ENCODE data around the gene CSF2RB. TPM values are rescaled to one million over a fixed set of nuclear protein-coding genes. Genes with fewer than 3 reads are reported as not detected.
A peak's percentile ranks its signal among the peaks of the same experiment; 100 is the strongest.

Gene CSF2RB
- total and polyA plus RNA-seq, 11 donors = 0.69 to 39.4 (median 2.3) TPM

DNA sequence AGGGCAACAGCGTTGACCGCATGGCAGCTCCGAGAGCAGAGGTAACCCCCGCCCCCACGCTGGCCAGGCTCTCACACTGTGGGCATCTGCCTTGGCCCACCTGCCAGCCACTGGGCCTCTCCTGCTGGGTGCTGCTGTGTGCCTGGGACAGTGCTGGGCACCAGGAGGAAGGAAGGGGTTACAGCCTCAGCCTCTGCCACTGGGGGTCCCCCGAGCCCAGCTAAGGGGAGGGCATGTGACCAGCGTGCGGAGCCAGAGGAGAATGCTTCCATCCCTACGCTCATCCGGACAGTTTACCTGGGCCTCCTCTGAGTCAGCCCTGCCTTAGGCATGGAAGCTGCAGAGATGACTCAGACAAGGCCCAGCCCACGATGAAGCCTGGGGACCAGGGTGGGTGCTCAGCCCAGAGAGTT, 41.8 kb upstream of the CSF2RB start:
- ATAC-seq (no peak), DNase-seq (no peak)
- TF ChIP-seq POLR2A (IDR thresholded peaks at IDR 0.05) = no peak
- TF ChIP-seq, protein P1, sequence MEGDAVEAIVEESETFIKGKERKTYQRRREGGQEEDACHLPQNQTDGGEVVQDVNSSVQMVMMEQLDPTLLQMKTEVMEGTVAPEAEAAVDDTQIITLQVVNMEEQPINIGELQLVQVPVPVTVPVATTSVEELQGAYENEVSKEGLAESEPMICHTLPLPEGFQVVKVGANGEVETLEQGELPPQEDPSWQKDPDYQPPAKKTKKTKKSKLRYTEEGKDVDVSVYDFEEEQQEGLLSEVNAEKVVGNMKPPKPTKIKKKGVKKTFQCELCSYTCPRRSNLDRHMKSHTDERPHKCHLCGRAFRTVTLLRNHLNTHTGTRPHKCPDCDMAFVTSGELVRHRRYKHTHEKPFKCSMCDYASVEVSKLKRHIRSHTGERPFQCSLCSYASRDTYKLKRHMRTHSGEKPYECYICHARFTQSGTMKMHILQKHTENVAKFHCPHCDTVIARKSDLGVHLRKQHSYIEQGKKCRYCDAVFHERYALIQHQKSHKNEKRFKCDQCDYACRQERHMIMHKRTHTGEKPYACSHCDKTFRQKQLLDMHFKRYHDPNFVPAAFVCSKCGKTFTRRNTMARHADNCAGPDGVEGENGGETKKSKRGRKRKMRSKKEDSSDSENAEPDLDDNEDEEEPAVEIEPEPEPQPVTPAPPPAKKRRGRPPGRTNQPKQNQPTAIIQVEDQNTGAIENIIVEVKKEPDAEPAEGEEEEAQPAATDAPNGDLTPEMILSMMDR (IDR thresholded peaks at IDR 0.05) = no peak
- Histone ChIP-seq H3K4me3 (no peak overlapping the region), H3K4me1 (peaks cover 0 to 23% (median 11%) of the 10 kb centered on the region in 12 donors), H3K27ac (no peak overlapping the region), H3K27me3 (peaks cover 0 to 36% (median 2%) of the 10 kb centered on the region in 9 donors), H3K36me3 (peaks cover 0 to 63% (median 0%) of the 10 kb centered on the region in 9 donors), H3K9me3 (no peaks in the 10 kb centered on the region)
- WGBS, 4 donors = 59 to 80% (median 67%) methylated on average over 6 to 11 of the region's 11 CpGs
- intact Hi-C loops (cut with DNase I) = loop anchor here in 8 of 10 donors (2.0 to 10.0 kb wide), 5 partner anchors 105 to 173 kb away; no protein-coding TSS in a partner anchor

GRCh38 chr22:36872084-36872483, 41.3 kb upstream of the CSF2RB start:
- no peak overlapping the region for H3K4me3 ChIP-seq
- peaks cover 0 to 25% (median 11%) of the 10 kb centered on the region in 12 donors for H3K4me1 ChIP-seq
- ATAC-seq = no peak
- H3K9me3 ChIP-seq = no peaks in the 10 kb centered on the region
- H3K36me3 ChIP-seq = peaks cover 0 to 66% (median 0%) of the 10 kb centered on the region in 9 donors
- no peak for DNase-seq
- H3K27ac ChIP-seq = no peak overlapping the region
- H3K27me3 ChIP-seq = peaks cover 0 to 36% (median 2%) of the 10 kb centered on the region in 9 donors
- WGBS, 4 donors = 86 to 95% (median 93%) methylated on average over 3 of the region's 3 CpGs
- intact Hi-C loops (cut with DNase I) = loop anchor here in 8 of 10 donors (2.0 to 10.0 kb wide), 5 partner anchors 105 to 173 kb away; no protein-coding TSS in a partner anchor
- TF ChIP-seq, protein P1 (IDR thresholded peaks at IDR 0.05) = no peak
- TF ChIP-seq POLR2A (IDR thresholded peaks at IDR 0.05) = no peak

DNA sequence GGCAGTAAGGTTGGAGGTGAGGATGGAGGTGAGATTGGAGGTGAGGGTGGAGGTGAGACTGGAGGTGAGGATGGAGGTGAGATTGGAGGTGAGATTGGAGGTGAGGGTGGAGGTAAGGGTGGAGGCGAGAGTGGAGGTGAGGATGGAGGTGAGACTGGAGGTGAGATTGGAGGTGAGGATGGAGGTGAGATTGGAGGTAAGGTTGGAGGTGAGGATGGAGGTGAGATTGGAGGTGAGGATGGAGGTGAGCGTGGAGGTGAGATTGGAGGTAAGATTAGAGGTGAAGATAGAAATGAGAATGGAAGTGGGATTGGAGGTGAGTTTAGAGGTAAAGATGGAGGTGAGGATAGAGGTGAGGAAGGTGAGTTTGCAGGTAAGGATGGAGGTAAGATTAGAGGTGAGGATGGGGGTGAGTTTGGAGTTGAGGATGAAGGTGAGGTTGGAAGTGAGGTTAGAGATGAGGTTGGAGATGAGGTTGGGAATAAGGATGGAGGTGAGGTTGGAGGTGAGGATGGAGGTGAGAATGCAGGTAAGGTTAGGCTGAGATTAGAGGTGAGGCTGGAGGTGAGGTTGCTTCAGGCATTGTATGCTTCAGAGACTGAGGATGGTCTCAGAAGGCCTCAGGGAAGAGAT, 40.4 kb upstream of the CSF2RB start:
- TF ChIP-seq, protein P1 (IDR thresholded peaks at IDR 0.05) = no peak
- TF ChIP-seq POLR2A (IDR thresholded peaks at IDR 0.05) = no peak
- Histone ChIP-seq H3K4me1 (peaks cover 0 to 25% (median 11%) of the 10 kb centered on the region in 12 donors), H3K4me3 (no peak overlapping the region), H3K27ac (peak overlapping the region in 2 of 12 donors; percentile 63 to 87), H3K36me3 (peaks cover 0 to 63% (median 0%) of the 10 kb centered on the region in 9 donors), H3K27me3 (peaks cover 0 to 36% (median 2%) of the 10 kb centered on the region in 9 donors), H3K9me3 (no peaks in the 10 kb centered on the region)
- no peak for DNase-seq
- WGBS, 4 donors = 87 to 97% (median 93%) methylated on average over 2 of the region's 2 CpGs
- ATAC-seq = no peak
- intact Hi-C loops (cut with DNase I) = loop anchor here in 8 of 10 donors (1.0 to 10.0 kb wide), 6 partner anchors 104 to 172 kb away; no protein-coding TSS in a partner anchor

DNA sequence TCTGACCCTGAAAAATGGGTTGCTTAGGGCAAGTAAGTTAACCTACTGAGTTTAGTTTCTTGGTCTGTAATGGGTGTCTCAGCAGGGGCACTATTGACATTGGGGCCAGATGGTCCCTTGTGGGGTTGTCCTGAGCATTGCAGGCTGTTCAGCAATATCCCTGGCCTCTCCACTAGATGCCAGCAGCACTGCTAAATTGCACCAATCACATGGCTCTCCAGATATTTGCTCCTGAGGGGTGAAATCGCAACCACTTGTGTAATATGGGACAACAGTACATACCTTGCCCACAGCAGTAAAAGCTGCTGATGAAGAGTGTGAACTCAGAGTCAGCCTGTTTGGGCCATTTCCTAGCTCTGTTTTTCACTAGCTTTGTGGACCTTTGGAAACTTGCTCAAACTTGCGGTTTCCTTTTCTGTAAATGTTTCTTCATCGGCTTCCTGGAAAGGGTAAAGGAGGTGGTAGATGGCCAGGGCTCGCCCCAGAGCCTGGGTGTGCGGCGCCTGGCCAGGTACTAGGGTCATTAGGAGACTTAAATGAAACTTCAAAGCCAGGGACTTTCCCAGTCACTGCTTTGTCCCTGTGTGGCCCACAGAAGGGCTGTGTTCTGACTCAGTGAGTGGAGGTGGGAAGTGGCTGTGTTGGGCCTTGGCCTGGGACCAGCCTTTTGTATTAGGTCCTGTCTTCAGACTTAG, 39.7 kb upstream of the CSF2RB start:
- Histone ChIP-seq H3K27ac (peak overlapping the region in 11 of 12 donors; percentile 3 to 87 (median 50)), H3K9me3 (no peaks in the 10 kb centered on the region), H3K27me3 (peaks cover 0 to 29% (median 4%) of the 10 kb centered on the region in 9 donors), H3K4me1 (peaks cover 0 to 25% (median 11%) of the 10 kb centered on the region in 12 donors), H3K4me3 (peak overlapping the region in 1 of 12 donors; percentile 2), H3K36me3 (peaks cover 0 to 65% (median 0%) of the 10 kb centered on the region in 9 donors)
- intact Hi-C loops (cut with DNase I) = loop anchor here in 8 of 10 donors (1.0 to 10.0 kb wide), 6 partner anchors 103 to 171 kb away; no protein-coding TSS in a partner anchor
- no peak for TF ChIP-seq POLR2A (IDR thresholded peaks at IDR 0.05)
- TF ChIP-seq, protein P1 (IDR thresholded peaks at IDR 0.05) = peak; percentile 20 to 58 (median 46)
- 44 to 71% (median 52%) methylated on average over 6 of the region's 6 CpGs for WGBS, 4 donors
- DNase-seq (peak in 3 of 5 donors; percentile 30 to 44 (median 32)), ATAC-seq (peak; percentile 78 to 87 (median 84))
